MCF 10A (cell line): Measurements from ENCODE around the gene FDX1. TPM values are rescaled to one million over a fixed set of nuclear protein-coding genes. Genes with fewer than 3 reads are reported as not detected.
A peak's percentile ranks its signal among the peaks of the same experiment; 100 is the strongest.

ENCODE experiments used
- BruUV-seq: library from RNA; stranded (reverse); fragments of 400-500 nt; replicated peaks from 2 replicates; lab custom pipeline; 2021; lab: Mats Ljungman, UMichigan
- CTCF ChIA-PET: fragments of 300-600 bp; sonication (Branson Sonifier 250); formaldehyde crosslinking; extraction: SDS; loops from one replicate; lab custom pipeline; 2021; ENCODE audit warnings: antibody characterized with exemption, inconsistent platforms; lab: Yijun Ruan, JAX
- POLR2A ChIA-PET: fragments of 300-600, 350-650 bp; sonication (Branson Sonifier 250); formaldehyde crosslinking; extraction: SDS; loops from one replicate; lab custom pipeline; 2020; ENCODE audit warnings: antibody characterized with exemption, inconsistent platforms; lab: Yijun Ruan, JAX
- DNase-seq: peaks from one replicate; pipeline ENCODE4 v3.0.0-alpha.2; 2018; ENCODE audit not compliant: unreplicated experiment
- H3K27ac Mint-ChIP-seq: one replicate; pipeline ENCODE4 v1.8.0; 2022; ENCODE audit warnings: mild to moderate bottlenecking, low read depth, mixed read lengths; ENCODE audit not compliant: unreplicated experiment
- H3K27me3 Mint-ChIP-seq: one replicate; pipeline ENCODE4 v1.8.0; 2022; ENCODE audit warnings: mixed read lengths; ENCODE audit not compliant: insufficient read depth, unreplicated experiment
- H3K36me3 Mint-ChIP-seq: one replicate; pipeline ENCODE4 v1.8.0; 2022; ENCODE audit warnings: mild to moderate bottlenecking, moderate library complexity, mixed read lengths; ENCODE audit not compliant: insufficient read depth, unreplicated experiment
- H3K4me1 Mint-ChIP-seq: one replicate; pipeline ENCODE4 v1.8.0; 2022; ENCODE audit warnings: mixed read lengths; ENCODE audit not compliant: insufficient read depth, unreplicated experiment
- H3K4me3 Mint-ChIP-seq: one replicate; pipeline ENCODE4 v1.8.0; 2022; ENCODE audit warnings: mild to moderate bottlenecking, moderate library complexity, mixed read lengths; ENCODE audit not compliant: unreplicated experiment
- H3K9me3 Mint-ChIP-seq: one replicate; pipeline ENCODE4 v1.8.0; 2022; ENCODE audit warnings: mixed read lengths; ENCODE audit not compliant: unreplicated experiment
- intact Hi-C: fragments of 100-400 bp; cut with micrococcal nuclease; formaldehyde crosslinking; loops from 2 replicates; pipeline ENCODE4 v1.14.1; 2022
- total RNA-seq: library from RNA; stranded (reverse); gene quantifications from 2 replicates; pipeline ENCODE4 v1.2.3, GENCODE V29; 2022
- TF ChIP-seq, protein P1 (sequence below): fragments of 200-600 bp; IDR thresholded peaks from one replicate; pipeline ENCODE4 v1.8.0; 2022; ENCODE audit warnings: antibody characterized with exemption, mild to moderate bottlenecking; ENCODE audit not compliant: unreplicated experiment

The FDX1 gene
- total RNA-seq, 1 experiment from 2014 or later: 21.1 TPM

DNA sequence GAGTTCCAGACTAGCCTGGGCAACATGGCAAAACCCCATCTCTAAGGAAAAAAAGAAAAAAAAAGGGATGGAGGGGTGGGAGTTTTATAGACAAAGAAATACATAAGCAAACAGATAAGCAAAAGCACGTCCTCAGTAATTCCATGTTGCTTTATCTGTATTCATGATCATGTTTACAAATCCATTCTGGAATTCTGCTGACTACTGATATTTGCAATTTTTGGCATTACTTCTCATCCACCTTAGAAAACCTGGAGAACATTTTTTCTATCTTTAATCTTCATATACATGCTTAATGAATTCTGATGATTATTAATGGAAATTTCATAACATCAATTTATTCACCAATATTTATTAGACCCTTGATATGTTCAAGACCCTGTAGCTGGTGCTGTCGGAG, 1.7 kb upstream of the FDX1 start:
- intact Hi-C loops: no loop called here
- Mint-ChIP-seq H3K9me3 (no peaks in the 10 kb centered on the region), H3K4me1 (peaks cover 32% of the 10 kb centered on the region), H3K4me3 (no peak overlapping the region), H3K27me3 (no peaks in the 10 kb centered on the region), H3K36me3 (peaks cover 5% of the 10 kb centered on the region), H3K27ac (no peak overlapping the region)
- ChIA-PET POLR2A (interaction anchor here (1.2 kb wide), 1 partner anchor 19 kb away, joined by 3 read pairs; no protein-coding TSS in a partner anchor), CTCF (interaction anchor here (0.6 to 1.2 kb wide), 3 partner anchors 227 to 1573 kb away, joined by 3 to 5 read pairs (median 3); no protein-coding TSS in a partner anchor)
- TF ChIP-seq, protein P1, sequence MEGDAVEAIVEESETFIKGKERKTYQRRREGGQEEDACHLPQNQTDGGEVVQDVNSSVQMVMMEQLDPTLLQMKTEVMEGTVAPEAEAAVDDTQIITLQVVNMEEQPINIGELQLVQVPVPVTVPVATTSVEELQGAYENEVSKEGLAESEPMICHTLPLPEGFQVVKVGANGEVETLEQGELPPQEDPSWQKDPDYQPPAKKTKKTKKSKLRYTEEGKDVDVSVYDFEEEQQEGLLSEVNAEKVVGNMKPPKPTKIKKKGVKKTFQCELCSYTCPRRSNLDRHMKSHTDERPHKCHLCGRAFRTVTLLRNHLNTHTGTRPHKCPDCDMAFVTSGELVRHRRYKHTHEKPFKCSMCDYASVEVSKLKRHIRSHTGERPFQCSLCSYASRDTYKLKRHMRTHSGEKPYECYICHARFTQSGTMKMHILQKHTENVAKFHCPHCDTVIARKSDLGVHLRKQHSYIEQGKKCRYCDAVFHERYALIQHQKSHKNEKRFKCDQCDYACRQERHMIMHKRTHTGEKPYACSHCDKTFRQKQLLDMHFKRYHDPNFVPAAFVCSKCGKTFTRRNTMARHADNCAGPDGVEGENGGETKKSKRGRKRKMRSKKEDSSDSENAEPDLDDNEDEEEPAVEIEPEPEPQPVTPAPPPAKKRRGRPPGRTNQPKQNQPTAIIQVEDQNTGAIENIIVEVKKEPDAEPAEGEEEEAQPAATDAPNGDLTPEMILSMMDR: no peak
- no TSS peak for BruUV-seq
- DNase-seq: no peak

DNA sequence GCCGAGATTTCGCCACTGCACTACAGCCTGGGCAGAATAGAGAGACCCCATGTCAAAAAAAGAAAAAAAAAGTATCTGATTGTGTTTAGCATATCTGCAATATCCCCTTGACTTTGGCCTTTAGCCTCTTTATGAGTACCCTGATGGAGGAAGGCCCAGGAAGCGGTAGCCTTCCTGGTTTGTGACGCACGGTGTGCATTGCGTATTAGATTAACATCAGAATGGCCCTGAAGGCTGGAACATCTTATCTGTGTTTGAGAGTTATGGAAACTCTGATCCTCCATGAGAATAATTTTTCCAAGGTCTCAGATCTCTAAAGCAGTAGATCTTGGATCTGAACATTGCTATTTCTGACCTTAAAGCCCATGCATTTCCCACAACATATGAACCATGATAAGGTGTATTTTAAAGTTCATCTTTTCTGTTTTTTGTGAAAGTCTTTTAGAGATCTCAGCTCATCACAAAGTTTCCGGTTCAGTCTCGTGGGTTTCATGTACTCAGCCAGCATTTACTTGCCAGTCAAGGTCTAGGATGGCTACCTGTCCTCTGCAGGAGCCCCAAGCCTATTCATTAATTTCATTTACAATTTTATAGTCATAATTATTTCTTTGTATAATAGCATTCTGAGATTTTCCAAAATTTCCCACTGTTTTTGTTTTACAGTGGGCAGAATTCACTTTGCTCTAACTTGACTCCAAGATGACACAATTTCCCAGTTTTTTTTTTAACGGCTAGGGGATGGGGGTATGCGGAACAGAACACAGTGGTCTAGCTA, 605 bp upstream of the FDX1 start:
- no TSS peak for BruUV-seq
- intact Hi-C loops: no loop called here
- H3K27me3 Mint-ChIP-seq: no peaks in the 10 kb centered on the region

DNA sequence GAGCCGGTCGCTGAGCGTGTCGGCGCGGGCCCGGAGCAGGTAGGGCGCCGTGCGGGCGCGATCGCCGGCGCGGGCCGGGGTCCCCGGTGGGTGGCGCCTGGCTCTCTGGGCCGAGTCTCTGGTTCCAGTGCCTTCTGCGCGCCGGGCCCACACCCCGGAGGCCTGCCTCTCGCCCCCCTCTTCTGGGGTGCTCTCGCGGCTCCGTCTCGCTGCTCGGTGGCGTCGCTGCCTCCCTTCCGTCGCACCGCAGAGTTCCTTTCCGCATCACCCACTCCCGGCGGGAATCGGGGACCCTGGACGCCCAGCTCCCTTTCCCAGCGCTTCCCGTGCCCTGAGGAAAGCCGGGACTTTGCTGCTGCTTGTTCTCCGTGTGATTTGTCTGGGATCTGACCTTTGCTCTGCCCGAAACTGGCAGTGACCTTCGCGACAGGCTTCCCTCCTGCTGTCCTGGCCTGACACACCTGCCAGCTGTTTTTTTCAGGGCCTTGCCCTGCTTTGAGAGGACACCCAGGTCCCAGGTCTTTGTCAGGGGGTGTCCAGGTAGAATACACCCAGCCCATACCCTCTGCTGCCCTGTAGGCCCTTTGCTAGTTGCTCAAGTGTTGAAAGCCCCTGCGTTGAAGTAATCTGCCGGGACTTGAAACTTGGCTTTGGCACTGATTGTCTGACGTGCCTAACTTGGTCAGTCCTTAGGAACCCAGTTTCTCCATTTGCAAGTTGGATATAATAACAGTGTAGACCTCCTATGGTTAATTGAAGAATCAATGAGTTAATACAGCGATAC, 711 bp downstream of the FDX1 start:
- Mint-ChIP-seq H3K9me3 (no peaks in the 10 kb centered on the region), H3K36me3 (peaks cover 5% of the 10 kb centered on the region), H3K27me3 (no peaks in the 10 kb centered on the region), H3K27ac (peak overlapping the region; percentile 94), H3K4me1 (peaks cover 37% of the 10 kb centered on the region), H3K4me3 (peak overlapping the region; percentile 97)
- ChIA-PET POLR2A (interaction anchor here (0.5 to 4.3 kb wide), 12 partner anchors 11 to 336 kb away, joined by 3 to 18 read pairs (median 3); partner anchors contain the start of gene RDX), CTCF (interaction anchor here (0.5 to 7.2 kb wide), 9 partner anchors 15 to 1253 kb away, joined by 3 to 73 read pairs (median 5); no protein-coding TSS in a partner anchor)
- peak; percentile 52 for DNase-seq
- intact Hi-C loops: loop anchor here (1.0 to 5.0 kb wide), 3 partner anchors 134 to 578 kb away; partner anchors contain the start of gene RDX
- BruUV-seq: no TSS peak
- TF ChIP-seq, protein P1: no peak

More for the DNA sequence above, 605 bp upstream of the FDX1 start:
- POLR2A ChIA-PET: interaction anchor here (0.8 to 4.3 kb wide), 5 partner anchors 20 to 406 kb away, joined by 3 to 18 read pairs (median 5); partner anchors contain the start of gene RDX
- no peaks in the 10 kb centered on the region for H3K9me3 Mint-ChIP-seq
- CTCF ChIA-PET: interaction anchor here (0.7 to 7.2 kb wide), 13 partner anchors 14 to 799 kb away, joined by 3 to 73 read pairs (median 3); no protein-coding TSS in a partner anchor
- H3K4me1 Mint-ChIP-seq: peaks cover 41% of the 10 kb centered on the region
- H3K4me3 Mint-ChIP-seq: peak overlapping the region; percentile 97
- peak overlapping the region; percentile 57 for H3K27ac Mint-ChIP-seq
- DNase-seq: no peak
- TF ChIP-seq, protein P1: no peak
- H3K36me3 Mint-ChIP-seq: peaks cover 5% of the 10 kb centered on the region
